AG04449 (cell line): Measurements from ENCODE around the gene ZDHHC20.

Source experiments
- CTCF ChIA-PET: fragments of 350-600 bp; formaldehyde crosslinking; extraction: SDS; loops from one replicate; lab custom pipeline; 2021; ENCODE audit warnings: antibody characterized with exemption; lab: Yijun Ruan, JAX
- POLR2A ChIA-PET: fragments of 400-600, 350-600 bp; formaldehyde crosslinking; extraction: SDS; loops from one replicate; lab custom pipeline; 2020; ENCODE audit warnings: antibody characterized with exemption, inconsistent platforms; lab: Yijun Ruan, JAX
- DNase-seq: peaks from one replicate; pipeline ENCODE4 v3.0.0-alpha.2; 2010; ENCODE audit warnings: low read depth, low spot score
- H3K4me3 ChIP-seq: 2 replicates; pipeline ENCODE4 v1.5.1; 2011; ENCODE audit warnings: low read depth, mild to moderate bottlenecking, control low read depth, low read length
- TF ChIP-seq, protein P1 (sequence below): IDR thresholded peaks from one replicate; pipeline ENCODE4 v1.5.1; 2011; ENCODE audit warnings: mild to moderate bottlenecking, moderate library complexity, low read length, control low read depth, inconsistent platforms; ENCODE audit not compliant: insufficient read depth; ENCODE audit errors: missing control alignments

ZDHHC20 gene, protein sequence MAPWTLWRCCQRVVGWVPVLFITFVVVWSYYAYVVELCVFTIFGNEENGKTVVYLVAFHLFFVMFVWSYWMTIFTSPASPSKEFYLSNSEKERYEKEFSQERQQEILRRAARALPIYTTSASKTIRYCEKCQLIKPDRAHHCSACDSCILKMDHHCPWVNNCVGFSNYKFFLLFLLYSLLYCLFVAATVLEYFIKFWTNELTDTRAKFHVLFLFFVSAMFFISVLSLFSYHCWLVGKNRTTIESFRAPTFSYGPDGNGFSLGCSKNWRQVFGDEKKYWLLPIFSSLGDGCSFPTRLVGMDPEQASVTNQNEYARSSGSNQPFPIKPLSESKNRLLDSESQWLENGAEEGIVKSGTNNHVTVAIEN

DNA sequence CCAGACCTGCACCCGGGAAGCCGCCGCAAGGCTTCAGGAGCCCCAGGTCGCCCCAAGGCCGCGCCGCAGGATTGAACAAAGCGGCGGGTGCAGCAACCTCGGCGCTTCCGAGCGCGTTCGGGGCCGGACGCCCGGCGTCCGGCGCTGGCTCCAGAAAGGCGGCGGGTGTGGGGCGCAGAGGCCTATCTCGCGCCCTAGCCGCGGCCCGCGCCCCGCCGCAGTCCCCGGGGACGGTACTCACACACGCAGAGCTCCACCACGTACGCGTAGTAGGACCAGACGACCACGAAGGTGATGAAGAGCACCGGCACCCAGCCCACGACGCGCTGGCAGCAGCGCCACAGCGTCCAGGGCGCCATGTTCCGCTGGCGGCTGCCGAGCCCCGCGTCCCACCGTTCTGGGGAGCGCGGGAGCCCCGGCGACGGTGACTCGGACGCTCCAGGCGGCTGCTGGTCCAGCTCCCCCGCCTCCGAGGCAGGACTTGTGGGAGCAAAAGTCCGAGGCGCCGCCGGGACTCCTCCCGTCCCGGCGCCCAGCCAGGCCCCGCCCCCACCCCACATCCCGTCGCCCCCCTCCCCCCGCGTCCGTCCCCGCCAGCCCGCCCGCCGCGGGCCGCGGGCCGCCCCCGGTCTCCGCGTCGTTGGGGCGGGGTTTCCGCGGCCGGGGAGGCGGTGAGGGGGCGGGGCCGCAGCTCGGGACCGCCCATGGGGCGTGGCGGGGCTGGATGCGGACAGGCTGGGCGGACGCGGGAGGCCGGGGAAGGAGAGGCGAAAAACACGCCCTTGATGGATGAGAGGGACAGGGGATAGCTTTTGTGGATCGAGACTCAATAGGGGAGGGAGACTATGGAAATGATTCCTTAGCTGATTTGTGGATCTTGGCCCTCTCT is at the start of gene ZDHHC20:
Gene ZDHHC20, minus strand, starts transcription at position 491 of the 889 bp plus-strand sequence. Its CDS starts 132 bp downstream, at position 359.
- ChIA-PET CTCF (interaction anchor here (3.6 to 13.5 kb wide), 2 partner anchors 18 to 162 kb away, joined by 15 to 143 read pairs; no protein-coding TSS in a partner anchor), POLR2A (interaction anchor here (0.8 to 1.5 kb wide), 5 partner anchors 23 to 161 kb away, joined by 3 to 7 read pairs (median 3); partner anchors contain the start of gene MICU2)
- TF ChIP-seq, protein P1, sequence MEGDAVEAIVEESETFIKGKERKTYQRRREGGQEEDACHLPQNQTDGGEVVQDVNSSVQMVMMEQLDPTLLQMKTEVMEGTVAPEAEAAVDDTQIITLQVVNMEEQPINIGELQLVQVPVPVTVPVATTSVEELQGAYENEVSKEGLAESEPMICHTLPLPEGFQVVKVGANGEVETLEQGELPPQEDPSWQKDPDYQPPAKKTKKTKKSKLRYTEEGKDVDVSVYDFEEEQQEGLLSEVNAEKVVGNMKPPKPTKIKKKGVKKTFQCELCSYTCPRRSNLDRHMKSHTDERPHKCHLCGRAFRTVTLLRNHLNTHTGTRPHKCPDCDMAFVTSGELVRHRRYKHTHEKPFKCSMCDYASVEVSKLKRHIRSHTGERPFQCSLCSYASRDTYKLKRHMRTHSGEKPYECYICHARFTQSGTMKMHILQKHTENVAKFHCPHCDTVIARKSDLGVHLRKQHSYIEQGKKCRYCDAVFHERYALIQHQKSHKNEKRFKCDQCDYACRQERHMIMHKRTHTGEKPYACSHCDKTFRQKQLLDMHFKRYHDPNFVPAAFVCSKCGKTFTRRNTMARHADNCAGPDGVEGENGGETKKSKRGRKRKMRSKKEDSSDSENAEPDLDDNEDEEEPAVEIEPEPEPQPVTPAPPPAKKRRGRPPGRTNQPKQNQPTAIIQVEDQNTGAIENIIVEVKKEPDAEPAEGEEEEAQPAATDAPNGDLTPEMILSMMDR = no peak
- H3K4me3 ChIP-seq = peak within 1 kb of the TSS; percentile 91
- DNase-seq = no peak

DNA sequence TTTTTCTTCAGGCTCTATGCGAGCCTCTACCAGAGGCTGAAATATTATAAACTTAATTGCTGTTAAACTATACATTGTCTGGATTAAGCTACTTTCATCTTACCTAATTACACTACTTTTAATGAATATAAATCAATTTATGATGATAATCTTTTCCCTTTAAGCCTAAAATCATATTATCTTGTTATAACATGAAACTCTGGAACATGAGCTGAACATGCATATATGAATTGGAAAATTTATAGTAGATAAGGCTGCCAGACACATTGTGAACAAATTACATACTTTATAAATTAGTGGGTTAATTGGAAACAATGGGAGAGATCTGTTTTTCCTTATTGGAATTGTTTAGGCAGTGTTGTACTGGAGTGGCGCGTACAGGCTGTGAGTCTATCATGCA is 45.3 kb upstream of the ZDHHC20 start:
- CTCF ChIA-PET = interaction anchor here (1.6 kb wide), 1 partner anchor 25 kb away, joined by 3 read pairs; no protein-coding TSS in a partner anchor
- TF ChIP-seq, protein P1 = no peak
- H3K4me3 ChIP-seq = no peak overlapping the region
- DNase-seq = no peak
- POLR2A ChIA-PET = no interaction called here

DNA sequence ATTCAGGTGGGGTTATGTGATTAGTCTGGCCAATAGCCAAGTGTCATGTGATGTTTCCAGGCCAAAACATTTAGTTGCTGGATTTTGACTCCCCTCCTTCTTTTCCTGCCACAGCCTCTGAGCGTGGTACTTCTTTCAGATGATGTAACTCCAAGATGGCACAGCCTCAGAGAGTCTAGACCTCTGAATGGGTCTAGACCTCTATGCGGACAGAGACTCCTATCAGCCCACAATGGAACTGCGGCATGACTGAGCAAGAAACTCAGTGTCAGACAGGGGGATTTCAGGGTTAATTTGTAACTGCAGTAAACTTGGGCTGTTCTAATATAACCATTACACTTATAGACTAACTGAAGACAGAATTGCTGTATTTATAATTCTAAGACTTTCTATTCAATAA is 42.6 kb upstream of the ZDHHC20 start:
- ChIA-PET CTCF (no interaction called here), POLR2A (no interaction called here)
- TF ChIP-seq, protein P1 = no peak
- no peak overlapping the region for H3K4me3 ChIP-seq
- DNase-seq = no peak

DNA sequence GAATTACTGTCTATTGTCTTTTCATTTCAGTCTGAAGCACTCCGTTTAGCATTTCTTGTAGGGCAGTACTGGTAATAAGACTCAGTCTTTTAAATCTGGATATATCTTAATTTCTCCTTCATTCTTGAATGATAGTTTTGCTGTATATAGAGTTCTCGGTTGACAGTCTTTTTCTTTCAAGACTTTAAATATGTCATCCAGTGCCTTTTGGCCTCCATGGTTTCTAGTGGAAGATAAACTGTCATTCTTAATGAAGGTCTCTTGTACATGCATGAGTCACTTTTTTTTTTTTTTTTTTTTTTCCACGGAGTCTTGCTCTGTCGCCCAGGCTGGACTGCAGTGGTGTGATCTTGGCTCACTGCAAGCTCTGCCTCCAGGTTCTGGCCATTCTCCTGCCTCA is 27.2 kb upstream of the ZDHHC20 start:
- no peak for DNase-seq
- H3K4me3 ChIP-seq = no peak overlapping the region
- ChIA-PET POLR2A (no interaction called here), CTCF (interaction anchor here (5.2 kb wide), 1 partner anchor 8 kb away, joined by 43 read pairs; no protein-coding TSS in a partner anchor)
- TF ChIP-seq, protein P1 = no peak

DNA sequence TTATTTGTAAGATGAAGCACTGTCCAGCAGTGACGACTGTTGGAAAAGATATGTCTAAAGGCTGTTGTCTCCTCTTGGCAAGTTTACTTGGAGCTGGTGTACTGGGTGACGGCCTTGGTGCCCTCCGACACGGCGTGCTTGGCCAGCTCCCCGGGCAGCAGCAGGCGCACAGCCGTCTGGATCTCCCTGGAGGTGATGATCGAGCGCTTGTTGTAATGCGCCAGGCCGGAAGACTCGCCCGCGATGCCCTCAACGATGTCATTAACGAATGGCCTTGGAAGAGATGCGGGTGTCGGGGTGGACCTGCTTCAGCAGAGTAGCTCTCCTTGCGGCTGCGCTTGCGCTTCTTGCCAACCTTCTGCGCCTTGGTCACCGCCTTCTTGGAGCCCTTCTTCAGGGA is 24.6 kb upstream of the ZDHHC20 start:
- ChIA-PET POLR2A (no interaction called here), CTCF (interaction anchor here (0.9 to 1.6 kb wide), 2 partner anchors 186 to 304 kb away, joined by 3 read pairs; no protein-coding TSS in a partner anchor)
- TF ChIP-seq, protein P1 = no peak
- H3K4me3 ChIP-seq = no peak overlapping the region
- no peak for DNase-seq
